Neural cell (in vitro differentiated cells): ENCODE measurements around the gene CUX1. TPM values are rescaled to one million over a fixed set of nuclear protein-coding genes. Genes with fewer than 3 reads are reported as not detected.

Source experiments
- H2AFZ ChIP-seq: fragments of 200-600, 300-800 bp; sonication (generic), shearing (Covaris generic); 2 replicates; pipeline ENCODE4 v1.6.0; 2014; ENCODE audit warnings: low read depth, mild to moderate bottlenecking, antibody characterized with exemption, low read length, moderate library complexity
- H3F3A ChIP-seq: fragments of 200-600 bp; shearing (Covaris generic); 2 replicates; pipeline ENCODE4 v1.6.1; 2016; ENCODE audit warnings: mild to moderate bottlenecking, moderate library complexity, mixed read lengths, antibody characterized with exemption, low read length; ENCODE audit not compliant: insufficient read depth, poor library complexity, severe bottlenecking
- H3K27ac ChIP-seq: fragments of 200-600, 300-800 bp; sonication (generic), shearing (Covaris generic); 2 replicates; pipeline ENCODE4 v1.5.1; 2014; ENCODE audit warnings: mild to moderate bottlenecking, low read length, moderate library complexity
- H3K27me3 ChIP-seq: fragments of 300-800, 200-600 bp; sonication (generic), shearing (Covaris generic); 2 replicates; pipeline ENCODE4 v1.6.0; 2014; ENCODE audit warnings: mild to moderate bottlenecking, low read depth, low read length, moderate library complexity; ENCODE audit not compliant: insufficient read depth
- H3K36me3 ChIP-seq: fragments of 300-800, 200-600 bp; sonication (generic), shearing (Covaris generic); 2 replicates; pipeline ENCODE4 v1.5.1; 2014; ENCODE audit warnings: mild to moderate bottlenecking, antibody characterized with exemption, low read length, moderate library complexity; ENCODE audit not compliant: insufficient read depth
- H3K4me2 ChIP-seq: fragments of 300-800, 200-600 bp; sonication (generic), shearing (Covaris generic); 2 replicates; pipeline ENCODE4 v1.6.0; 2014; ENCODE audit warnings: mild to moderate bottlenecking, low read length
- H3K4me3 ChIP-seq: fragments of 300-800, 200-600 bp; sonication (generic), shearing (Covaris generic); 2 replicates; pipeline ENCODE4 v1.5.1; 2014; ENCODE audit warnings: mild to moderate bottlenecking, low read length, moderate library complexity
- H3K79me2 ChIP-seq: fragments of 200-600 bp; shearing (Covaris generic); replicated peaks from 2 replicates; pipeline ENCODE4 v1.6.0; 2014; ENCODE audit warnings: mild to moderate bottlenecking, low read length, moderate library complexity; ENCODE audit not compliant: insufficient read depth
- H3K9ac ChIP-seq: fragments of 300-800, 200-600 bp; sonication (generic), shearing (Covaris generic); 2 replicates; pipeline ENCODE4 v1.6.1; 2016; ENCODE audit warnings: mild to moderate bottlenecking, low read length, mixed read lengths
- H3K9me2 ChIP-seq: fragments of 200-600 bp; shearing (Covaris generic); 2 replicates; pipeline ENCODE4 v1.6.1; 2016; ENCODE audit warnings: mild to moderate bottlenecking, low read length, mixed read lengths; ENCODE audit not compliant: insufficient read depth
- H3K9me3 ChIP-seq: fragments of 200-600, 300-800 bp; sonication (generic), shearing (Covaris generic); 2 replicates; pipeline ENCODE4 v1.6.1; 2016; ENCODE audit warnings: mild to moderate bottlenecking, mixed run types, low read length, moderate library complexity, mixed read lengths
- H4K20me1 ChIP-seq: fragments of 200-600 bp; shearing (Covaris generic); 2 replicates; pipeline ENCODE4 v1.6.1; 2016; ENCODE audit warnings: mild to moderate bottlenecking, mixed run types; ENCODE audit not compliant: insufficient read depth
- CTCF ChIP-seq: fragments of 450-650 bp; IDR thresholded peaks from 2 replicates; pipeline ENCODE4 v1.5.1; 2014; ENCODE audit warnings: antibody characterized with exemption, mild to moderate bottlenecking, moderate library complexity; ENCODE audit not compliant: poor library complexity, severe bottlenecking
- EP300 ChIP-seq: fragments of 450-650 bp; conservative IDR thresholded peaks from 2 replicates; pipeline ENCODE4 v1.6.1; 2014; ENCODE audit warnings: antibody characterized with exemption, mild to moderate bottlenecking, moderate library complexity; ENCODE audit not compliant: poor library complexity, severe bottlenecking
- EZH2 ChIP-seq: fragments of 200-600, 300-800 bp; shearing (Covaris generic), sonication (generic); IDR thresholded peaks from 2 replicates; pipeline ENCODE4 v1.6.1; 2014; ENCODE audit warnings: antibody characterized with exemption, low read length, borderline replicate concordance, mild to moderate bottlenecking; ENCODE audit not compliant: insufficient read depth, poor library complexity, severe bottlenecking
- MXI1 ChIP-seq: fragments of 450-650 bp; conservative IDR thresholded peaks from 2 replicates; pipeline ENCODE4 v1.6.1; 2014; ENCODE audit warnings: antibody characterized with exemption, mild to moderate bottlenecking; ENCODE audit not compliant: poor library complexity, severe bottlenecking
- POLR2AphosphoS5 ChIP-seq: IDR thresholded peaks from 2 replicates; pipeline ENCODE4 v1.6.1; 2012
- RAD21 ChIP-seq: fragments of 450-650 bp; conservative IDR thresholded peaks from 2 replicates; pipeline ENCODE4 v1.6.1; 2014; ENCODE audit warnings: antibody characterized with exemption, mild to moderate bottlenecking, moderate library complexity
- SMC3 ChIP-seq: fragments of 450-650 bp; conservative IDR thresholded peaks from 2 replicates; pipeline ENCODE4 v1.6.1; 2014; ENCODE audit warnings: antibody characterized with exemption, mild to moderate bottlenecking, moderate library complexity; ENCODE audit not compliant: poor library complexity
- TAF1 ChIP-seq: IDR thresholded peaks from 2 replicates; pipeline ENCODE4 v1.6.1; 2012; ENCODE audit warnings: low read depth
- polyA plus RNA-seq: library from polyadenylated mRNA; depleted of rRNA; stranded (reverse); fragments of >200 nt; gene quantifications from 2 replicates; pipeline ENCODE4 v1.2.3, GENCODE V29; 2014
- TF ChIP-seq, protein P1 (sequence below): IDR thresholded peaks from 2 replicates; pipeline ENCODE4 v1.6.1; 2012; ENCODE audit warnings: borderline replicate concordance

The CUX1 gene
- polyA plus RNA-seq, 1 donor from 2014 or later: 26.6 TPM

GRCh38 chr7:102079140-102080018, 262.0 kb downstream of the CUX1 start:
- no peak overlapping the region for H2AFZ ChIP-seq
- H3K4me2 ChIP-seq: no peak overlapping the region
- no peak for TF ChIP-seq RAD21
- no peak for TF ChIP-seq EP300
- TF ChIP-seq, protein P1, sequence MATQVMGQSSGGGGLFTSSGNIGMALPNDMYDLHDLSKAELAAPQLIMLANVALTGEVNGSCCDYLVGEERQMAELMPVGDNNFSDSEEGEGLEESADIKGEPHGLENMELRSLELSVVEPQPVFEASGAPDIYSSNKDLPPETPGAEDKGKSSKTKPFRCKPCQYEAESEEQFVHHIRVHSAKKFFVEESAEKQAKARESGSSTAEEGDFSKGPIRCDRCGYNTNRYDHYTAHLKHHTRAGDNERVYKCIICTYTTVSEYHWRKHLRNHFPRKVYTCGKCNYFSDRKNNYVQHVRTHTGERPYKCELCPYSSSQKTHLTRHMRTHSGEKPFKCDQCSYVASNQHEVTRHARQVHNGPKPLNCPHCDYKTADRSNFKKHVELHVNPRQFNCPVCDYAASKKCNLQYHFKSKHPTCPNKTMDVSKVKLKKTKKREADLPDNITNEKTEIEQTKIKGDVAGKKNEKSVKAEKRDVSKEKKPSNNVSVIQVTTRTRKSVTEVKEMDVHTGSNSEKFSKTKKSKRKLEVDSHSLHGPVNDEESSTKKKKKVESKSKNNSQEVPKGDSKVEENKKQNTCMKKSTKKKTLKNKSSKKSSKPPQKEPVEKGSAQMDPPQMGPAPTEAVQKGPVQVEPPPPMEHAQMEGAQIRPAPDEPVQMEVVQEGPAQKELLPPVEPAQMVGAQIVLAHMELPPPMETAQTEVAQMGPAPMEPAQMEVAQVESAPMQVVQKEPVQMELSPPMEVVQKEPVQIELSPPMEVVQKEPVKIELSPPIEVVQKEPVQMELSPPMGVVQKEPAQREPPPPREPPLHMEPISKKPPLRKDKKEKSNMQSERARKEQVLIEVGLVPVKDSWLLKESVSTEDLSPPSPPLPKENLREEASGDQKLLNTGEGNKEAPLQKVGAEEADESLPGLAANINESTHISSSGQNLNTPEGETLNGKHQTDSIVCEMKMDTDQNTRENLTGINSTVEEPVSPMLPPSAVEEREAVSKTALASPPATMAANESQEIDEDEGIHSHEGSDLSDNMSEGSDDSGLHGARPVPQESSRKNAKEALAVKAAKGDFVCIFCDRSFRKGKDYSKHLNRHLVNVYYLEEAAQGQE: no peak
- TF ChIP-seq CTCF: no peak
- no peak for TF ChIP-seq SMC3
- no peak for TF ChIP-seq EZH2
- TF ChIP-seq MXI1: no peak
- no peaks in the 10 kb centered on the region for H3F3A ChIP-seq
- H3K9ac ChIP-seq: no peak overlapping the region
- H3K9me3 ChIP-seq: no peaks in the 10 kb centered on the region
- H3K4me3 ChIP-seq: no peak overlapping the region
- no peaks in the 10 kb centered on the region for H3K79me2 ChIP-seq
- no peaks in the 10 kb centered on the region for H3K27me3 ChIP-seq
- H3K36me3 ChIP-seq: no peaks in the 10 kb centered on the region
- no peaks in the 10 kb centered on the region for H3K9me2 ChIP-seq
- H3K27ac ChIP-seq: no peak overlapping the region
- no peaks in the 10 kb centered on the region for H4K20me1 ChIP-seq

DNA sequence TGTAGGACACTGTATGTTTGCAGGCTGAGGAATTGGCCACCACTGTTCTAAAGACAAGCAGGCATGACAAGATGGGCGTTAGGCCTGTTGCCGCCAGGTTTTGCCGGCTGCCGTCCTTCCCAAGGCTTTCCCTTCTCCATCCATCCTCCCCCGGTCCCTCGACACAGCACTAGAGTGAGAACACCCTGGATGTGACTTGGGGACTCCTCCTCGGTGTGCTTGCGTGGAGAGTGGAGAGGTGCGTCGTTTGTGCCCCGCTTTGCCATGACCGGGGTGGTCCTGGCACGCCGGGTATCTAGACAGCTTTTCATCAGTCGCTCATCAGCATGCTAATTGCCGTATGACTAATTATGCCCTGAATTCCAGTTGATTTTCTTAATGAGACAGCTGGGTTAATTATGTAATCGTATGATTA, 262.6 kb downstream of the CUX1 start:
- Histone ChIP-seq H3K36me3 (no peaks in the 10 kb centered on the region), H3K79me2 (no peaks in the 10 kb centered on the region), H3K9ac (no peak overlapping the region), H2AFZ (no peak overlapping the region), H3K4me2 (no peak overlapping the region), H3K9me3 (no peaks in the 10 kb centered on the region), H3K27ac (no peak overlapping the region), H4K20me1 (no peaks in the 10 kb centered on the region), H3K9me2 (no peaks in the 10 kb centered on the region), H3F3A (no peaks in the 10 kb centered on the region), H3K27me3 (no peaks in the 10 kb centered on the region), H3K4me3 (no peak overlapping the region)
- TF ChIP-seq MXI1 (no peak), RAD21 (no peak), SMC3 (no peak), TAF1 (no peak), EZH2 (no peak), EP300 (no peak), POLR2AphosphoS5 (no peak), CTCF (no peak)
- TF ChIP-seq, protein P1: no peak
